AG10803 (cell line): ENCODE measurements around the gene TCL1B.

Experiments used
- DNase-seq: peaks from one replicate; pipeline ENCODE4 v3.0.0; 2010; ENCODE audit warnings: low read depth
- H3K4me3 ChIP-seq: 2 replicates; pipeline ENCODE4 v1.5.1; 2011; ENCODE audit warnings: mild to moderate bottlenecking, low read length, control low read depth
- TF ChIP-seq, protein P1 (sequence below): conservative IDR thresholded peaks from 2 replicates; pipeline ENCODE4 v1.5.1; 2011; ENCODE audit warnings: mild to moderate bottlenecking, low read length, control low read depth, inconsistent platforms

TCL1B gene

GRCh38 chr14:95651821-95652583 is 34.2 kb upstream of the TCL1B start:
- DNase-seq: no peak
- no peak overlapping the region for H3K4me3 ChIP-seq
- TF ChIP-seq, protein P1, sequence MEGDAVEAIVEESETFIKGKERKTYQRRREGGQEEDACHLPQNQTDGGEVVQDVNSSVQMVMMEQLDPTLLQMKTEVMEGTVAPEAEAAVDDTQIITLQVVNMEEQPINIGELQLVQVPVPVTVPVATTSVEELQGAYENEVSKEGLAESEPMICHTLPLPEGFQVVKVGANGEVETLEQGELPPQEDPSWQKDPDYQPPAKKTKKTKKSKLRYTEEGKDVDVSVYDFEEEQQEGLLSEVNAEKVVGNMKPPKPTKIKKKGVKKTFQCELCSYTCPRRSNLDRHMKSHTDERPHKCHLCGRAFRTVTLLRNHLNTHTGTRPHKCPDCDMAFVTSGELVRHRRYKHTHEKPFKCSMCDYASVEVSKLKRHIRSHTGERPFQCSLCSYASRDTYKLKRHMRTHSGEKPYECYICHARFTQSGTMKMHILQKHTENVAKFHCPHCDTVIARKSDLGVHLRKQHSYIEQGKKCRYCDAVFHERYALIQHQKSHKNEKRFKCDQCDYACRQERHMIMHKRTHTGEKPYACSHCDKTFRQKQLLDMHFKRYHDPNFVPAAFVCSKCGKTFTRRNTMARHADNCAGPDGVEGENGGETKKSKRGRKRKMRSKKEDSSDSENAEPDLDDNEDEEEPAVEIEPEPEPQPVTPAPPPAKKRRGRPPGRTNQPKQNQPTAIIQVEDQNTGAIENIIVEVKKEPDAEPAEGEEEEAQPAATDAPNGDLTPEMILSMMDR: no peak

DNA sequence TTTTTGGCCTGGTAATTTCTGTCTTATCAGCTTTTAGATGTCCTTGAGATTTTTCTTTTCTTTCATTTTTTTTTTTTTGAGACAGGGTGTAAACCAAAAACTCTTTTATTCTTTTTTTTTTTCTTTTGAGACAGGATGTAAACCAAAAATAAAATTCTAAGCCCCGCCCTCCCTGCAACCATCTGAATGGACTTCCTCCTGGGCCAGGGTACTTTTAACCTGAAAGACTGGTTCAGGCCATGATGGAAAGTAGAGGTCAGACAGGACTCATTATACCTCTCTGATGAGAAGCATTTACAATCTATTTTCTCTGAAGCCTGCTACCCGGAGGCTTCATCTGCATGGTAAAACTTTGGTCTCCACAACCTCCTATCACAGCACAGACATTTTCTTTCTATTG is 33.5 kb upstream of the TCL1B start:
- TF ChIP-seq, protein P1: no peak
- DNase-seq: no peak
- no peak overlapping the region for H3K4me3 ChIP-seq

DNA sequence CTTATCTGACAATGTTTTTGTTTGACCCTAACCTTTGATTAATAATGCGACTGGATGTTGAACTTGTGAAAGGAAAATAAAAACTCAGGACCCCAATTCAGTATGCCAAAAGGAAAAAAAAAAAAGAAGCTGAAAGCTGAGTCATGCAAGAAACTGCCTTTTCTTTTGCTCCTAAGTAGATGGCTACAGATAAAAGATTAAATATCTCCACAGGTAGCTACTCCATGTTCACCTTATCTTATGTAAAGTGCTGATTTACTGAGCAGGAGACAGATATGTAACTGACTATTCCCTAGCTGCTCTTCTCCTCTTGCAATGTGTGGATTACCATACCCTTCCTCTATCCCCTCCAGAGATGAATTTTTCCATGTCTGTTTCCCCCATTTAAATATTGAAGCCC is 30.8 kb upstream of the TCL1B start:
- TF ChIP-seq, protein P1: no peak

DNA sequence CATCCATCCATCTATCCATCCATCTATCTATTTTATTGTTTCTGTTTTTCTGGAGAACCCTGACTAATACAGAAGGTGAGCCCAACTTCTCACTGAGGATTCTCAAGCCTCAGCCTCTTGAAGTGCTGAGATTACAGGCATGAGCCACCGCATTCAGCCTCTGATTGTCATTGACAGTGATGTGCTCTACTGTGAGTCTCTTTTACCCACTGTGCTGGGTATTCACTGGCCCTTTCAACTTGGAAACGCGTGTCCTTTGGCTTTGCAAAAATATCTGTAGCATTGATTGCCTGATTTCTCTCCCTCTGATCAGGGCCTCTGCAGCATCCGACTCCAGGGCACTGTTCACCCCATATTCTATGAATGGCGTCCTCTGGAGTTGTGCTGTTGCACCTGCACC is 29.6 kb upstream of the TCL1B start:
- DNase-seq: no peak
- TF ChIP-seq, protein P1: no peak

More for the DNA sequence above, 30.8 kb upstream of the TCL1B start:
- H3K4me3 ChIP-seq: no peak overlapping the region
- DNase-seq: no peak

DNA sequence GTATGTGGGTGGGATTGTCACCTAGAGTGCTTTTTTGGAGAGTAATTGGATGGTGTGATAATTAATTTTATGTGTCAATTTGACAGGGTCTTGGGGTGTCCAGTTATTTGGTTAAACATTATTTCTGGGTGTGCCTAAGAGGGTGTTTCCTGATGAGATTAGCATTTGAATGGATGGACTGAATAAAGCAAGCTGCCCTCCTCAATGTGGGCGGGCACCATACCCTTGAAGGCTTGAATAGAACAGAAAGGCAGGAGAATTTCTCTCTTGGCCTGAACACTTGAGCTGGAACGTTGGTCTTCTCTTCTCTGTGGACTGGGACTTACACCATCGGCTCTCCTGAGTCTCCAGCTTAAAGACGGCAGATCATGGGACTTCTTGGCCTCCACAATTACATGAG is 28.8 kb upstream of the TCL1B start:
- no peak for DNase-seq
- TF ChIP-seq, protein P1: no peak
- H3K4me3 ChIP-seq: no peak overlapping the region

More for the DNA sequence above, 29.6 kb upstream of the TCL1B start:
- no peak overlapping the region for H3K4me3 ChIP-seq

GRCh38 chr14:95659293-95659989 is 26.8 kb upstream of the TCL1B start:
- DNase-seq: no peak
- TF ChIP-seq, protein P1: no peak
- H3K4me3 ChIP-seq: no peak overlapping the region

DNA sequence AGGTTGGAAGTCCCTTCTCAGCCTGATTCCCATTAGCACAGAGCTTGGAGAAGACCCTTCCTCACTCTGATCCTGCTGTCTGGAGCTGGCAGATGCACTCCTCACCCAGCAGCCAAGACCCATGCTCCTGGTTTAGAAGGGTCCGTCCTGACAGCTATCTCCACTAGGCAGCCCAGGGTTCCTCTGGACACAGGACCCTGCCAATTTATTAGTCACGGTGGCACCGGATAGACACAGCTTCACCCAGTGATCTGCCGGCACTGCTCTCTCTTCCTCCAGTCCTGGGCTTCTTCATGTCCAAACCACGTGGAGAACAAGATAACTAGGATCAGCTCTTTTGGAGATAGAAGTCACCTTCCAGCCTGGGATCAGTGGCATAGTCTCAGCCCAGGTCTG is 26.2 kb upstream of the TCL1B start:
- TF ChIP-seq, protein P1: no peak
- no peak for DNase-seq
- H3K4me3 ChIP-seq: no peak overlapping the region
